Measurements from ENCODE around the gene EYS. TPM values are rescaled to one million over a fixed set of nuclear protein-coding genes. Genes with fewer than 3 reads are reported as not detected.

Gene EYS
- total and polyA plus RNA-seq, 3 experiments from 2014 or later = not detected

GRCh38 chr6:64672651-64673050, 1034.4 kb downstream of the EYS start:
- Histone ChIP-seq H3K4me3 (ENCODE audit: low read length) (no peak overlapping the region), H3K36me3 (ENCODE audit: insufficient read depth, low read length) (no peaks in the 10 kb centered on the region), H3K4me1 (ENCODE audit: insufficient read depth, low read length) (no peaks in the 10 kb centered on the region), H3K27me3 (ENCODE audit: insufficient read depth, low read length, poor library complexity, severe bottlenecking) (no peaks in the 10 kb centered on the region), H3K9me3 (ENCODE audit: low read length) (no peaks in the 10 kb centered on the region), H3K27ac (ENCODE audit: low read depth, low read length) (no peak overlapping the region)
- CTCF ChIA-PET = no interaction called here
- H3K4me3 Mint-ChIP-seq = no peak overlapping the region
- no peak overlapping the region for H3K27ac Mint-ChIP-seq
- no peaks in the 10 kb centered on the region for H3K4me1 Mint-ChIP-seq
- H3K27me3 Mint-ChIP-seq = peaks cover 0 to 2% of the 10 kb centered on the region in 2 donors
- peaks cover 2 to 24% (median 13%) of the 10 kb centered on the region in 5 donors for H3K9me3 Mint-ChIP-seq
- POLR2A ChIA-PET = no interaction called here
- no peak for DNase-seq
- H3K36me3 Mint-ChIP-seq = no peaks in the 10 kb centered on the region

GRCh38 chr6:64672131-64672530, 1034.9 kb downstream of the EYS start:
- H3K27me3 ChIP-seq (ENCODE audit: insufficient read depth, low read length, poor library complexity, severe bottlenecking) = no peaks in the 10 kb centered on the region
- Mint-ChIP-seq H3K27ac (no peak overlapping the region), H3K27me3 (peaks cover 0 to 2% of the 10 kb centered on the region in 2 donors), H3K4me1 (no peaks in the 10 kb centered on the region), H3K9me3 (peaks cover 2 to 22% (median 13%) of the 10 kb centered on the region in 5 donors), H3K4me3 (no peak overlapping the region), H3K36me3 (no peaks in the 10 kb centered on the region)
- ChIA-PET CTCF (no interaction called here), POLR2A (no interaction called here)
- no peak for DNase-seq
- H3K9me3 ChIP-seq (ENCODE audit: low read length) = no peaks in the 10 kb centered on the region
- no peak overlapping the region for H3K27ac ChIP-seq (ENCODE audit: low read depth, low read length)
- no peak overlapping the region for H3K4me3 ChIP-seq (ENCODE audit: low read length)
- H3K36me3 ChIP-seq (ENCODE audit: insufficient read depth, low read length) = no peaks in the 10 kb centered on the region
- no peaks in the 10 kb centered on the region for H3K4me1 ChIP-seq (ENCODE audit: insufficient read depth, low read length)

GRCh38 chr6:64665137-64665536, 1041.9 kb downstream of the EYS start:
- H3K27ac Mint-ChIP-seq = no peak overlapping the region

GRCh38 chr6:64664480-64664879, 1042.5 kb downstream of the EYS start:
- H3K27me3 Mint-ChIP-seq = no peaks in the 10 kb centered on the region

More at GRCh38 chr6:64665137-64665536, 1041.9 kb downstream of the EYS start:
- ChIA-PET POLR2A (no interaction called here), CTCF (no interaction called here)
- Histone ChIP-seq H3K27ac (ENCODE audit: low read depth, low read length) (no peak overlapping the region), H3K36me3 (ENCODE audit: insufficient read depth, low read length) (no peaks in the 10 kb centered on the region), H3K27me3 (ENCODE audit: insufficient read depth, low read length, poor library complexity, severe bottlenecking) (no peaks in the 10 kb centered on the region), H3K4me3 (ENCODE audit: low read length) (no peak overlapping the region), H3K9me3 (ENCODE audit: low read length) (no peaks in the 10 kb centered on the region), H3K4me1 (ENCODE audit: insufficient read depth, low read length) (no peaks in the 10 kb centered on the region)
- no peak for DNase-seq
- no peaks in the 10 kb centered on the region for H3K27me3 Mint-ChIP-seq
- no peak overlapping the region for H3K4me3 Mint-ChIP-seq
- H3K9me3 Mint-ChIP-seq = peaks cover 5 to 23% (median 19%) of the 10 kb centered on the region in 5 donors
- no peaks in the 10 kb centered on the region for H3K4me1 Mint-ChIP-seq
- no peaks in the 10 kb centered on the region for H3K36me3 Mint-ChIP-seq

DNA sequence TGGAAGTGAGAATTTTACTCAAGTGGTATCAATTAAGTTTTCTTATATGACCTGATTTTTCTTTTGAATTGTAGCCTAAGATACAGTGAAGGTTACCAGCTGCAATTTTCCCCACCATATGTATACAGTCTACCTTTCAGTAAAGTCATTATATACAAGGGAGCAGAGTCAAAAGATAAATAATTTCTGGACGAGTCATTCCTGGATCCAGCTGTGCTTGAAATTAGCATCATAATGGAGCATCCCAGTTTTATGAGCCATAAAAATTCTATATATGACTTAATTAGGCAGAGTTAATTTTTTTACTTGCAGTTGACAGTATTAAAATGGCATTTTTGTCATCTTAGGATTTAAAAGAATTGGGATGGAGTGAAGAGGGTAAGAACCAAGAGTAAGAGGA, 1063.0 kb downstream of the EYS start:
- Mint-ChIP-seq H3K27ac (no peak overlapping the region), H3K4me1 (no peaks in the 10 kb centered on the region), H3K36me3 (no peaks in the 10 kb centered on the region), H3K9me3 (peaks cover 0 to 31% (median 3%) of the 10 kb centered on the region in 5 donors), H3K27me3 (no peaks in the 10 kb centered on the region), H3K4me3 (no peak overlapping the region)
- no peak for DNase-seq
- H3K27me3 ChIP-seq (ENCODE audit: insufficient read depth, low read length, poor library complexity, severe bottlenecking) = no peaks in the 10 kb centered on the region
- POLR2A ChIA-PET = no interaction called here
- no peaks in the 10 kb centered on the region for H3K9me3 ChIP-seq (ENCODE audit: low read length)
- no peaks in the 10 kb centered on the region for H3K4me1 ChIP-seq (ENCODE audit: insufficient read depth, low read length)
- no peak overlapping the region for H3K27ac ChIP-seq (ENCODE audit: low read depth, low read length)
- H3K4me3 ChIP-seq (ENCODE audit: low read length) = no peak overlapping the region
- CTCF ChIA-PET = no interaction called here
- H3K36me3 ChIP-seq (ENCODE audit: insufficient read depth, low read length) = no peaks in the 10 kb centered on the region

More at GRCh38 chr6:64664480-64664879, 1042.5 kb downstream of the EYS start:
- Mint-ChIP-seq H3K4me3 (no peak overlapping the region), H3K36me3 (no peaks in the 10 kb centered on the region), H3K27ac (no peak overlapping the region), H3K4me1 (no peaks in the 10 kb centered on the region), H3K9me3 (peaks cover 5 to 23% (median 19%) of the 10 kb centered on the region in 5 donors)
- no peak overlapping the region for H3K27ac ChIP-seq (ENCODE audit: low read depth, low read length)
- no peaks in the 10 kb centered on the region for H3K27me3 ChIP-seq (ENCODE audit: insufficient read depth, low read length, poor library complexity, severe bottlenecking)
- POLR2A ChIA-PET = no interaction called here
- H3K4me3 ChIP-seq (ENCODE audit: low read length) = no peak overlapping the region
- no peaks in the 10 kb centered on the region for H3K36me3 ChIP-seq (ENCODE audit: insufficient read depth, low read length)
- CTCF ChIA-PET = no interaction called here
- H3K9me3 ChIP-seq (ENCODE audit: low read length) = no peaks in the 10 kb centered on the region
- H3K4me1 ChIP-seq (ENCODE audit: insufficient read depth, low read length) = no peaks in the 10 kb centered on the region
- DNase-seq = no peak

DNA sequence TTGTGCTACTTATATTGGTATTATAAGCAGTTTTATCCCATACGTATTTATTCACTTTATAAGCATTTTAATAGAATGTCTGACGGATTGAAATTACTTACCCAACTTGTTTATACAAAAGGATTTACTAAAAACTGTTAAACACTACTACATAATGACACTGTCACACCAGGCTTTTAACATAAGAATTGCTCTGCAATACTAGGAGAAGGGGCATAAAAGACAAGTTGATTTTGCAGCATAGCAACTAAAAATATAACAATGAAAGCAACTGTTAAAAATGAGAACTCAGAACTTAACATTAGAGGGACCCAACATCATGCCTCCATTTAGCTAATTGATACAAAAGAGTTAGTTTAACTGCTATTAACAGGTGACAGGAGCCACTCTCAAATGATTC, 1076.1 kb downstream of the EYS start:
- CTCF ChIA-PET = no interaction called here
- no peak overlapping the region for H3K4me3 ChIP-seq (ENCODE audit: low read length)
- H3K4me1 ChIP-seq (ENCODE audit: insufficient read depth, low read length) = no peaks in the 10 kb centered on the region
- no peaks in the 10 kb centered on the region for H3K4me1 Mint-ChIP-seq
- H3K27me3 Mint-ChIP-seq = no peaks in the 10 kb centered on the region
- H3K4me3 Mint-ChIP-seq = no peak overlapping the region
- H3K36me3 ChIP-seq (ENCODE audit: insufficient read depth, low read length) = no peaks in the 10 kb centered on the region
- no peak overlapping the region for H3K27ac Mint-ChIP-seq
- H3K9me3 ChIP-seq (ENCODE audit: low read length) = no peaks in the 10 kb centered on the region
- DNase-seq = no peak
- H3K27me3 ChIP-seq (ENCODE audit: insufficient read depth, low read length, poor library complexity, severe bottlenecking) = no peaks in the 10 kb centered on the region
- no peak overlapping the region for H3K27ac ChIP-seq (ENCODE audit: low read depth, low read length)
- H3K36me3 Mint-ChIP-seq = no peaks in the 10 kb centered on the region
- H3K9me3 Mint-ChIP-seq = peaks cover 2 to 14% (median 5%) of the 10 kb centered on the region in 5 donors
- POLR2A ChIA-PET = no interaction called here

DNA sequence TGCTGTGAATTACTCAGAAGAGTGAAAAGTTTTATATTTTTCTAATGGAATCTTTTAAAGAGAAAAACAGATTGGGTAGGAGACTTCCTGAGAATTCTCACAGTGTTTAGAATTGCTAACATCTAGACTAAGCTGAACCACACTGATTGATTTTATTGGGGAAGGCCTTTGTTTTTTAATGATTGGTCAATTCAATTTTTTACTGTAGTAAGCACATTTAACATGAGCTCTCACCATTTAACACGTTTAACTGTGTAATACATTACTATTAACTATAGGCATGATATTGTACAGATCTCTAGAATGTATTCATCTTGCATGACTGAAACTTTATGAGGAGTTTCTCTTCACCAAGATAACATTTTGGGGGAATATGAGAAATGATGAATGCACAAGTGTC, 1084.1 kb downstream of the EYS start:
- H3K9me3 Mint-ChIP-seq = peaks cover 3 to 31% (median 7%) of the 10 kb centered on the region in 5 donors
- no peak overlapping the region for H3K27ac Mint-ChIP-seq
- no peak overlapping the region for H3K4me3 Mint-ChIP-seq
- ChIA-PET CTCF (no interaction called here), POLR2A (no interaction called here)
- H3K36me3 Mint-ChIP-seq = no peaks in the 10 kb centered on the region
- Histone ChIP-seq H3K4me3 (ENCODE audit: low read length) (no peak overlapping the region), H3K9me3 (ENCODE audit: low read length) (no peaks in the 10 kb centered on the region), H3K36me3 (ENCODE audit: insufficient read depth, low read length) (no peaks in the 10 kb centered on the region), H3K27ac (ENCODE audit: low read depth, low read length) (no peak overlapping the region), H3K27me3 (ENCODE audit: insufficient read depth, low read length, poor library complexity, severe bottlenecking) (no peaks in the 10 kb centered on the region), H3K4me1 (ENCODE audit: insufficient read depth, low read length) (no peaks in the 10 kb centered on the region)
- DNase-seq = no peak
- H3K4me1 Mint-ChIP-seq = no peaks in the 10 kb centered on the region
- H3K27me3 Mint-ChIP-seq = no peaks in the 10 kb centered on the region

DNA sequence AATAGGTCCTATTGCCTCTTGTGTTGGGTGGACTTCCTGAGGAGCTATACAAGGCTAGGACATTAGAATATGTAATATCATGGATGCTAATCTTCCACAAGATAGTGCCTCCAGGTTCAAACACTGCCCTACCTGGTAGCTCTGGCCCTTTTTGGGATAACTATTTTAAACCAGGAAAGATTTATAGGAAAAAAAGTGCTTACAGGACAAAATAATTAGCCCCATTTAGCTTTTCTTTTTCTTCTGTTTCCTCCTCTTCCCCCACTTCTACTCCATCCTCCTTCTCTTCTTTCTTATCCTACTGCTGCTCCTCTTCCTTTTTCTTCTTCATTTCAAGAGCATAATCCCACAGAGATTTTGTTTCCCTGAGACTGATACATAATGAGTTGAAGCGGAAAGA, 1104.0 kb downstream of the EYS start:
- Histone ChIP-seq H3K9me3 (ENCODE audit: low read length) (no peaks in the 10 kb centered on the region), H3K27ac (ENCODE audit: low read depth, low read length) (no peak overlapping the region), H3K36me3 (ENCODE audit: insufficient read depth, low read length) (no peaks in the 10 kb centered on the region), H3K27me3 (ENCODE audit: insufficient read depth, low read length, poor library complexity, severe bottlenecking) (no peaks in the 10 kb centered on the region), H3K4me1 (ENCODE audit: insufficient read depth, low read length) (no peaks in the 10 kb centered on the region), H3K4me3 (ENCODE audit: low read length) (no peak overlapping the region)
- Mint-ChIP-seq H3K4me3 (no peak overlapping the region), H3K9me3 (peaks cover 0 to 39% (median 5%) of the 10 kb centered on the region in 5 donors), H3K4me1 (no peaks in the 10 kb centered on the region), H3K27ac (no peak overlapping the region), H3K27me3 (no peaks in the 10 kb centered on the region), H3K36me3 (no peaks in the 10 kb centered on the region)
- no peak for DNase-seq
- ChIA-PET POLR2A (no interaction called here), CTCF (no interaction called here)

DNA sequence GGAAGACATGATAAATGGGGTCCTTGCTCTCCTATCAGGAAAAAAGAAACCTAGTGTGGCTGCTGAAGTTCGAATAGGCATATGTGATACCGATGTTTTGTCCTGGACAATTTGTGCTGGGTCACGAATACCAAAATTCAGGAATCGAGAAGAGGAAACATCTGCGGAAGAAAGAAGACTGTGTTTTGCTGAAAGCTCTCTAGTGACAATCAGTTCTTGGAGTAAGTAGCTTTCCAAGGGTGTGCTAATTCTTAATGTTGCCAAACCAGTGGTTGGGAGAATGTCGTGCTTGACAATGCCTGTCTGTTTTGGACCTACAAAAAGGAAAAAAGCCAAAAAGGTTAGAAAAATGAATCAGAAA, 1115.4 kb downstream of the EYS start:
- Histone ChIP-seq H3K27ac (ENCODE audit: low read depth, low read length) (no peak overlapping the region), H3K4me3 (ENCODE audit: low read length) (no peak overlapping the region), H3K27me3 (ENCODE audit: insufficient read depth, low read length, poor library complexity, severe bottlenecking) (no peaks in the 10 kb centered on the region), H3K4me1 (ENCODE audit: insufficient read depth, low read length) (no peaks in the 10 kb centered on the region), H3K36me3 (ENCODE audit: insufficient read depth, low read length) (no peaks in the 10 kb centered on the region), H3K9me3 (ENCODE audit: low read length) (no peaks in the 10 kb centered on the region)
- no peak for DNase-seq
- ChIA-PET CTCF (no interaction called here), POLR2A (no interaction called here)
- no peak overlapping the region for H3K4me3 Mint-ChIP-seq
- H3K9me3 Mint-ChIP-seq = peaks cover 4 to 22% (median 13%) of the 10 kb centered on the region in 5 donors
- H3K27ac Mint-ChIP-seq = no peak overlapping the region
- H3K36me3 Mint-ChIP-seq = no peaks in the 10 kb centered on the region
- no peaks in the 10 kb centered on the region for H3K4me1 Mint-ChIP-seq
- H3K27me3 Mint-ChIP-seq = no peaks in the 10 kb centered on the region

Measured in CD8-positive, alpha-beta memory T cell (primary cell).